PC-3 (cell line): Measurements from ENCODE around the gene EPN2. TPM values are rescaled to one million over a fixed set of nuclear protein-coding genes. Genes with fewer than 3 reads are reported as not detected.

Experiments
- ATAC-seq: fragments of 200-7000 bp; cut with Tn5 transposase; 2 replicates; pipeline ENCODE4 v1.9.1; 2020; ENCODE audit warnings: mild to moderate bottlenecking, moderate library complexity
- BruUV-seq: library from RNA; stranded (reverse); fragments of 400-500 nt; replicated peaks from 2 replicates; lab custom pipeline; 2021; lab: Mats Ljungman, UMichigan
- CTCF ChIA-PET: fragments of 300-600 bp; sonication (Branson Sonifier 250); formaldehyde crosslinking; loops from one replicate; lab custom pipeline; 2022; ENCODE audit warnings: antibody characterized with exemption; lab: Charles Lee
- POLR2A ChIA-PET: fragments of 300-600 bp; sonication (Branson Sonifier 250); formaldehyde crosslinking; loops from one replicate; lab custom pipeline; 2022; ENCODE audit warnings: antibody characterized with exemption; ENCODE audit not compliant: unreplicated experiment; lab: Charles Lee
- DNase-seq: peaks from one replicate; pipeline ENCODE4 v3.0.0-alpha.2; 2015
- H2AFZ ChIP-seq: fragments of 300-600 bp; sonication (generic); 2 replicates; pipeline ENCODE4 v1.6.0; 2016; ENCODE audit warnings: antibody characterized with exemption, low read length
- H3F3A ChIP-seq: fragments of 300-600 bp; sonication (generic); one replicate; pipeline ENCODE4 v1.6.0; 2017; ENCODE audit warnings: antibody characterized with exemption, low read length, control low read depth, mild to moderate bottlenecking; ENCODE audit not compliant: unreplicated experiment
- H3K27ac ChIP-seq: fragments of 300-600 bp; sonication (generic); 2 replicates; pipeline ENCODE4 v1.5.1; 2016; ENCODE audit warnings: mild to moderate bottlenecking, low read length
- H3K27me3 ChIP-seq: fragments of 300-600 bp; sonication (generic); 2 replicates; pipeline ENCODE4 v1.6.1; 2016; ENCODE audit warnings: low read length, mixed read lengths
- H3K36me3 ChIP-seq: fragments of 300-600 bp; sonication (generic); 2 replicates; pipeline ENCODE4 v1.6.1; 2016; ENCODE audit warnings: low read depth, mixed run types, low read length, mixed read lengths
- H3K4me1 ChIP-seq: fragments of 300-600 bp; sonication (generic); 2 replicates; pipeline ENCODE4 v1.5.1; 2016; ENCODE audit warnings: low read length; ENCODE audit not compliant: insufficient read depth
- H3K4me2 ChIP-seq: fragments of 300-600 bp; sonication (generic); 2 replicates; pipeline ENCODE4 v1.6.0; 2016; ENCODE audit warnings: low read length
- H3K4me3 ChIP-seq: fragments of 300-600 bp; sonication (generic); 2 replicates; pipeline ENCODE4 v1.5.1; 2016; ENCODE audit warnings: mild to moderate bottlenecking, low read length, mixed read lengths
- H3K79me2 ChIP-seq: fragments of 300-600 bp; sonication (generic); 2 replicates; pipeline ENCODE4 v1.6.1; 2017; ENCODE audit warnings: low read length, mixed read lengths
- H3K9ac ChIP-seq: fragments of 300-600 bp; sonication (generic); 2 replicates; pipeline ENCODE4 v1.6.0; 2016; ENCODE audit warnings: mild to moderate bottlenecking, low read length
- H3K9me2 ChIP-seq: fragments of 300-600 bp; sonication (generic); replicated peaks from 2 replicates; pipeline ENCODE4 v1.6.1; 2016; ENCODE audit warnings: mixed run types, low read length, mixed read lengths
- H3K9me3 ChIP-seq: fragments of 300-600 bp; sonication (generic); 2 replicates; pipeline ENCODE4 v1.6.1; 2016; ENCODE audit warnings: low read length, mixed read lengths
- H4K20me1 ChIP-seq: fragments of 300-600 bp; sonication (generic); 2 replicates; pipeline ENCODE4 v1.6.1; 2016; ENCODE audit warnings: low read length, mixed read lengths
- EZH2 ChIP-seq: fragments of 300-600 bp; sonication (generic); IDR thresholded peaks from one replicate; pipeline ENCODE4 v1.6.1; 2017; ENCODE audit warnings: antibody characterized with exemption, mild to moderate bottlenecking, low read length; ENCODE audit not compliant: unreplicated experiment
- EZH2phosphoT487 ChIP-seq: fragments of 300-600 bp; sonication (generic); IDR thresholded peaks from 2 replicates; pipeline ENCODE4 v1.6.1; 2018; ENCODE audit warnings: mild to moderate bottlenecking, antibody characterized with exemption, low read length, borderline replicate concordance
- intact Hi-C: fragments of 100-400 bp; cut with micrococcal nuclease; formaldehyde crosslinking; loops from 2 replicates; pipeline ENCODE4 v1.9.0; 2023
- total RNA-seq: library from RNA; depleted of rRNA; stranded (reverse); fragments of >200 nt; gene quantifications from 2 replicates; pipeline ENCODE4 v1.2.3, GENCODE V29; 2014
- TF ChIP-seq, protein P1 (sequence below): fragments of 300-600 bp; sonication (generic); conservative IDR thresholded peaks from 2 replicates; pipeline ENCODE4 v1.5.1; 2017; ENCODE audit warnings: antibody characterized with exemption, low read depth, mild to moderate bottlenecking, low read length

The EPN2 gene
- total RNA-seq, 1 experiment from 2014 or later: 46.4 TPM

DNA sequence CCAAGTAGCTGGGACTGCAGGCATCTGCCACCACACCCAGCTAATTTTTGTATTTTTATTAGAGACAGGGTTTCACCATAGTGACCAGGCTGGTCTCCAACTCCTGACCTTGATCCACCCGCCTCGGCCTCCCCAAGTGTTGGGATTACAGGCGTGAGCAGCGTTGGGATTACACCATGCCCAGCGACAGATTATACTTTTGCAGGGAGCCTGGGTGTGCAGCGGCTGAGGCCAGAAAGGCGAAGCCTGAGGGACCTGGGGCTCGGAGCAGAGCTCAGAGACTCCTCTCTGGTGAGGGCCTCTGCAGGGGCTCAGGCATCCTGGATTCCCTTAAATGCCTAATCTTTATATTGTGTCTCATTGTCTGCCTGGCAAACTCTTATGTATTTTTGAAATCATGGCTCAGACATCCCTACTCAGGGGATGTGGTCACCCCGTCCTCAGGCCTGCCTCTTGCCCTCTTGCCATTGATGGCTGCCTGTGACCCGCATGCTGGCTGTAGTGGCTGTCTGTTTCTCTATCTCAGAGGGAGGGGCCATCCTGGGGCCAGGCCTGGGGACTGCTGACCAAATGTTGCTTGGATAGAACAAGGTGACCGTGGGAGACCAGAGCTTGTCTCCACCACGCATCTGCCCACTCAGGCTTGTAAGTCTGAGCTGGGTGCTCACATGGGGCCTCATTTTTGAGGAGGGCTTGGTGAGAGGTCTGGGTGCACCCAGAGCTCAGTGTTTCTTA is 82.8 kb downstream of the EPN2 start:
- no peak overlapping the region for H3K27ac ChIP-seq
- TF ChIP-seq, protein P1, sequence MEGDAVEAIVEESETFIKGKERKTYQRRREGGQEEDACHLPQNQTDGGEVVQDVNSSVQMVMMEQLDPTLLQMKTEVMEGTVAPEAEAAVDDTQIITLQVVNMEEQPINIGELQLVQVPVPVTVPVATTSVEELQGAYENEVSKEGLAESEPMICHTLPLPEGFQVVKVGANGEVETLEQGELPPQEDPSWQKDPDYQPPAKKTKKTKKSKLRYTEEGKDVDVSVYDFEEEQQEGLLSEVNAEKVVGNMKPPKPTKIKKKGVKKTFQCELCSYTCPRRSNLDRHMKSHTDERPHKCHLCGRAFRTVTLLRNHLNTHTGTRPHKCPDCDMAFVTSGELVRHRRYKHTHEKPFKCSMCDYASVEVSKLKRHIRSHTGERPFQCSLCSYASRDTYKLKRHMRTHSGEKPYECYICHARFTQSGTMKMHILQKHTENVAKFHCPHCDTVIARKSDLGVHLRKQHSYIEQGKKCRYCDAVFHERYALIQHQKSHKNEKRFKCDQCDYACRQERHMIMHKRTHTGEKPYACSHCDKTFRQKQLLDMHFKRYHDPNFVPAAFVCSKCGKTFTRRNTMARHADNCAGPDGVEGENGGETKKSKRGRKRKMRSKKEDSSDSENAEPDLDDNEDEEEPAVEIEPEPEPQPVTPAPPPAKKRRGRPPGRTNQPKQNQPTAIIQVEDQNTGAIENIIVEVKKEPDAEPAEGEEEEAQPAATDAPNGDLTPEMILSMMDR: no peak
- TF ChIP-seq EZH2phosphoT487 (no peak), EZH2 (no peak)
- no peak overlapping the region for H3K9ac ChIP-seq
- H3K79me2 ChIP-seq: no peaks in the 10 kb centered on the region
- ChIA-PET CTCF (no interaction called here), POLR2A (no interaction called here)
- no peaks in the 10 kb centered on the region for H4K20me1 ChIP-seq
- no peak for ATAC-seq
- H3K9me3 ChIP-seq: 0 out of 2 replicates have a peak, but pooled peaks cover 3% of the 10 kb centered on the region
- H3K4me1 ChIP-seq: no peaks in the 10 kb centered on the region
- DNase-seq: no peak
- H3K4me2 ChIP-seq: no peak overlapping the region
- H3K36me3 ChIP-seq: peaks cover 24% of the 10 kb centered on the region
- no peak overlapping the region for H2AFZ ChIP-seq
- intact Hi-C loops: no loop called here
- no peaks in the 10 kb centered on the region for H3F3A ChIP-seq
- no peaks in the 10 kb centered on the region for H3K27me3 ChIP-seq
- no peaks in the 10 kb centered on the region for H3K9me2 ChIP-seq
- no TSS peak for BruUV-seq
- no peak overlapping the region for H3K4me3 ChIP-seq

GRCh38 chr17:19320876-19321275 is 83.7 kb downstream of the EPN2 start:
- H3K79me2 ChIP-seq: no peaks in the 10 kb centered on the region

More at GRCh38 chr17:19320876-19321275, 83.7 kb downstream of the EPN2 start:
- peaks cover 1% of the 10 kb centered on the region for H3K4me1 ChIP-seq
- H3K27ac ChIP-seq: no peak overlapping the region
- ATAC-seq: no peak
- no TSS peak for BruUV-seq
- no peak overlapping the region for H3K9ac ChIP-seq
- no peak overlapping the region for H3K4me2 ChIP-seq
- H3K36me3 ChIP-seq: peaks cover 27% of the 10 kb centered on the region
- H3K27me3 ChIP-seq: no peaks in the 10 kb centered on the region
- TF ChIP-seq, protein P1: no peak
- no peak for TF ChIP-seq EZH2phosphoT487
- TF ChIP-seq EZH2: no peak
- CTCF ChIA-PET: no interaction called here
- no peak overlapping the region for H2AFZ ChIP-seq
- no peaks in the 10 kb centered on the region for H3F3A ChIP-seq
- 0 out of 2 replicates have a peak, but pooled peaks cover 9% of the 10 kb centered on the region for H3K9me3 ChIP-seq
- no peaks in the 10 kb centered on the region for H4K20me1 ChIP-seq
- H3K9me2 ChIP-seq: no peaks in the 10 kb centered on the region
- POLR2A ChIA-PET: no interaction called here
- intact Hi-C loops: no loop called here
- DNase-seq: no peak
- no peak overlapping the region for H3K4me3 ChIP-seq
